Measurements from ENCODE around the gene ASCL2. TPM values are rescaled to one million over a fixed set of nuclear protein-coding genes. Genes with fewer than 3 reads are reported as not detected.

The ASCL2 gene
- total and polyA plus RNA-seq, 3 experiments from 2014 or later = 0.22 to 8.9 (median 0.55) TPM

DNA sequence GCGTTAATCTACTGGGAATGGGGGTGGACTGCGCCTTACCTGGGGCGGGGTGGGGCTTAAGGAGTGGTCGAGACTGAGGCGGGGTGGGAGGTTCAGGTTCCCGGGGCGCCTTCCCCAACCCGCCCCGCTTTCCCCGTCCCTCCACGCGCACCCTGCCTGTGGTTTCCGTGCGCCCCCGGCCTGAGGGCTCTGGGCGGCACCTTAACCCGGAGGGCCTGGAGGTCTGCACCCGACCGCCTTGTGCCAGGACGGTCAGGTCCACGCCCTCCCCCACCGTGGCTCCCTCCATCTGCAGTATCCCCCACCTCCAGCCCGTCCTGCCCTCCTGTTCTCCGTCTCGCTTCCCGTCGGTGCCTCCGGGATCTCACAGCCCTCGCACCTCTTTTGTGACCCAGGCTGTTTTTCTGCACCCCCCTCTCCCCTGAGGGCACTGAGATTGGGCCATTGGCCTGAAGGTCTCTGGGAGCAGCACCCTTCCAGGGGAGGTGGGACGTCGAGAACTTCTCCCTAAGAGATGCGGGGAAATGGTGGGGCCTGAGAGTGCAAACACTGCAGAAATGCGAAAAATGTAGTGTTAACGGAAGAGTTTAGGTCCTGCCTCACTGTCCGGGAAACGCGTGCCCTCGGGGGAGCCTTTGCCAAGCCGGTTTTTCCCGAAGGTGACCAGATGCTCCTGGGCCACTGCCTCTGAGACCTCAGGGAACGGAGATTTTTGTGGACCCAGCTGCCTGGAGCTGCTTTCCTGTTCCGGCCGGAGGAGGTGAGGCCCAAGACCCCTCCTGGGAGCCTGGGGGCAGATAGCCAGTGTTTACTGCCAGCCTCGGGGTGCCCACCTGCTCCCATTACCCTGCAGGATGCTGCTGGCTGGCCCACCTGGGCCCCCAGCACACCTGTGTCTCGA lies 1.2 kb upstream of the ASCL2 start:
- peak overlapping the region in 6 of 7 donors; percentile 29 to 60 (median 44) for H3K4me3 Mint-ChIP-seq
- Histone ChIP-seq H3K4me3 (ENCODE audit: low read length) (no peak overlapping the region), H3K36me3 (ENCODE audit: insufficient read depth, low read length) (no peaks in the 10 kb centered on the region), H3K27ac (ENCODE audit: low read depth, low read length) (no peak overlapping the region), H3K27me3 (ENCODE audit: insufficient read depth, low read length, poor library complexity, severe bottlenecking) (peaks cover 4% of the 10 kb centered on the region), H3K9me3 (ENCODE audit: low read length) (no peaks in the 10 kb centered on the region), H3K4me1 (ENCODE audit: insufficient read depth, low read length) (peaks cover 13% of the 10 kb centered on the region)
- ChIA-PET CTCF (interaction anchor here (1.8 kb wide), 1 partner anchor 33 kb away, joined by 6 read pairs; no protein-coding TSS in a partner anchor), POLR2A (no interaction called here)
- H3K4me1 Mint-ChIP-seq = peaks cover 10 to 26% (median 15%) of the 10 kb centered on the region in 3 donors
- peak overlapping the region in 1 of 8 donors; percentile 42 for H3K27ac Mint-ChIP-seq
- no peaks in the 10 kb centered on the region for H3K36me3 Mint-ChIP-seq
- H3K27me3 Mint-ChIP-seq = peaks cover 5 to 33% of the 10 kb centered on the region in 2 donors
- no peaks in the 10 kb centered on the region for H3K9me3 Mint-ChIP-seq
- DNase-seq = no peak

DNA sequence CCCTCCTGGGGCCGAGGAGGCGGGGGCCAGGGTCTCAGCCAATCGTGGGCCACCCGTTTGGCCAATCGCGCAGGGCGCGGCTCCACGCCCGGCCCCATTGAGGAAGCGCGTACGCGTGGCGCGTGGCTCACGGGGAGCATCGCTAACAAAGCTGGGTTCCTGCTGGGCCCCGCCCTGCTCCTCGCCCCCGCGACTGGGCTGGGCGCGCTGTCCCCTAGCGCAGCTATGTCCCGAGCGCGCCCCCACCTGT lies 614 bp upstream of the ASCL2 start:
- peaks cover 4% of the 10 kb centered on the region for H3K27me3 ChIP-seq (ENCODE audit: insufficient read depth, low read length, poor library complexity, severe bottlenecking)
- H3K27ac ChIP-seq (ENCODE audit: low read depth, low read length) = no peak overlapping the region
- H3K9me3 ChIP-seq (ENCODE audit: low read length) = no peaks in the 10 kb centered on the region
- no peak overlapping the region for H3K4me3 ChIP-seq (ENCODE audit: low read length)
- ChIA-PET POLR2A (no interaction called here), CTCF (interaction anchor here (1.8 kb wide), 1 partner anchor 34 kb away, joined by 6 read pairs; no protein-coding TSS in a partner anchor)
- DNase-seq = peak in 3 of 5 donors; percentile 49 to 68 (median 55)
- H3K27ac Mint-ChIP-seq = no peak overlapping the region
- no peaks in the 10 kb centered on the region for H3K36me3 Mint-ChIP-seq
- H3K36me3 ChIP-seq (ENCODE audit: insufficient read depth, low read length) = no peaks in the 10 kb centered on the region
- peaks cover 16 to 32% (median 21%) of the 10 kb centered on the region in 3 donors for H3K4me1 Mint-ChIP-seq
- H3K4me1 ChIP-seq (ENCODE audit: insufficient read depth, low read length) = peaks cover 18% of the 10 kb centered on the region
- no peak overlapping the region for H3K4me3 Mint-ChIP-seq
- no peaks in the 10 kb centered on the region for H3K9me3 Mint-ChIP-seq
- peaks cover 5 to 33% of the 10 kb centered on the region in 2 donors for H3K27me3 Mint-ChIP-seq

DNA sequence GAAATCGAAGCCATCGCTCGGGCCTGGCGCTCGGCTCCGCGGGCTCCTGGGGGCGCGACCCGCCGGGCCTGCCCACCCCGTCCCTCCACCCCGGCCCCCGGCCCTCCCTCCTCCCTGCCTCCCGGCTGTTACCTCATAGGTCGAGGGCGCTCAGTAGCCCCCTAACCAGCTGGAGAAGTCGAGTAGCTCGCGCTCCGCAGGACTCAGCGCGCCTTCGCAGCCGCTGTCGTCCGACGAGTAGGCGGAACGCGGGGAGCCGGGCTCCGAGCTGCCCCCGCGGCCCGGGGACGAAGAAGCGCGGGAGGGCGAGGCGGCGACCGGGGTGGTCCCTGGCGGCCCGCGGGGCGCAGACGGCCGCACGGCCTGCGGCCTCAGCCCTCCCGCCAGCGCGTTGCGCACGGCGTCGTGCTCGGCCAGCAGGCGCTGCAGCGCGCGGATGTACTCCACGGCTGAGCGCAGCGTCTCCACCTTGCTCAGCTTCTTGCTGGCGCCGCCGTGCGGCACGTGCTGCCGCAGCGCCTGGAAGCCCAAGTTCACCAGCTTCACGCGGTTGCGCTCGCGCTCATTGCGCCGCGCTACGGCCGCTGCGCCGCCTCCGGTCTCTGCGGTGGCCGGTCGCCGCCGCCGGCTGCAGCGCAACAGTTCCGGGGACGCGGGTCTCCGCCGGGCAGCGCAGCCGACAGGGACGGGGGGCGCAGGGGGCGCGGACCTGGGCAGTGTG lies 627 bp downstream of the ASCL2 start:
- Mint-ChIP-seq H3K27ac (no peak overlapping the region), H3K9me3 (no peaks in the 10 kb centered on the region), H3K27me3 (peaks cover 5 to 33% of the 10 kb centered on the region in 2 donors), H3K4me1 (peaks cover 25 to 40% (median 30%) of the 10 kb centered on the region in 3 donors), H3K36me3 (no peaks in the 10 kb centered on the region), H3K4me3 (peak overlapping the region in 6 of 7 donors; percentile 67 to 85 (median 70))
- ChIA-PET CTCF (interaction anchor here (1.0 to 1.3 kb wide), 3 partner anchors 32 to 70 kb away, joined by 3 to 5 read pairs (median 4); partner anchors contain the start of genes C11orf21 and TSPAN32), POLR2A (no interaction called here)
- no peaks in the 10 kb centered on the region for H3K36me3 ChIP-seq (ENCODE audit: insufficient read depth, low read length)
- H3K4me3 ChIP-seq (ENCODE audit: low read length) = no peak overlapping the region
- peak; percentile 22 to 60 (median 39) for DNase-seq
- H3K27me3 ChIP-seq (ENCODE audit: insufficient read depth, low read length, poor library complexity, severe bottlenecking) = peaks cover 4% of the 10 kb centered on the region
- H3K4me1 ChIP-seq (ENCODE audit: insufficient read depth, low read length) = peaks cover 29% of the 10 kb centered on the region
- H3K9me3 ChIP-seq (ENCODE audit: low read length) = no peaks in the 10 kb centered on the region
- no peak overlapping the region for H3K27ac ChIP-seq (ENCODE audit: low read depth, low read length)

DNA sequence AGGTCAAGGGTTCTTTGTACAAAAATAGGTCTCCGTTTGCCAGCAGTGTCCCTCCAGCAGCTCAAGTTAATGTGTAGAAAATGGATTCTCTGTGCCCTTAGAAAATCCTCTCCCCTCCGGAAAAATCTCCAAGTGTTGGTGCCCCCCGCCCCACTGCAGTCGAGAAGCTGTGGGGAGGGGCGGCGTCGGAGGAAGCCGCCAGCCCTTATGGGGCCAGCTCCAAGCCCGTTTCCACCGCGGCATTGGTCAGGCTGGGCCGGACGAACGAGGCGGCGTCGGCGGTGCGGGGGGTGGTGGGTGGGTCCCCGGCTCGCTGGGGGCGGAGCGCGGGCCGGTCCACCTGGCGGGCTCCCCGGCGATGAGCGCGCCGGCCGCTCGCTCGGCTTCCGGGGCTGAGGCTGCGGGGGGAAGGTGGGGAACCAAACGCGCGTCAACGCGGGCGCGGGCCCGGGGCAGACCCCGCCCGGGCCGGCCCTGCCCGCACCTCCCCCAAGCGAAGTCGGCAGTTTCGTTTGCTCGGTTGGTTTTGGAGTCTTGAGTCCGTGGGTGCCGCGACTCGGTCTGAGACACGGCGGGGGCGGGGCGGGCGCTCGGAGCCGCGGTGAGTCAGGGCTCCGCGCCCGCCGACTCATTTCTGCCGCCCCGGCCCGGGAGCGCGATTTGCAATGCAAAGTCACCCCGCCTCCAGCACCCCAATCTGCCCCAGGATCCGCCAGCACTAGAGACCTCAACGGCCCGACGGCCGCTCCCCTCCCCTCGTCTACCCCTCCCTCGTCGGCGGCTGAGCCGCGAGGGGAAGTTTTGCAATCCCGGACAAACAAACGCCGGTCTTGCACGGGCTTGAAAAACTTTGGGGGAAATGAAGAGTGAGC lies 1.4 kb downstream of the ASCL2 start:
- CTCF ChIA-PET = interaction anchor here (1.3 kb wide), 2 partner anchors 37 to 69 kb away, joined by 3 to 5 read pairs; no protein-coding TSS in a partner anchor
- H3K4me1 ChIP-seq (ENCODE audit: insufficient read depth, low read length) = peaks cover 29% of the 10 kb centered on the region

DNA sequence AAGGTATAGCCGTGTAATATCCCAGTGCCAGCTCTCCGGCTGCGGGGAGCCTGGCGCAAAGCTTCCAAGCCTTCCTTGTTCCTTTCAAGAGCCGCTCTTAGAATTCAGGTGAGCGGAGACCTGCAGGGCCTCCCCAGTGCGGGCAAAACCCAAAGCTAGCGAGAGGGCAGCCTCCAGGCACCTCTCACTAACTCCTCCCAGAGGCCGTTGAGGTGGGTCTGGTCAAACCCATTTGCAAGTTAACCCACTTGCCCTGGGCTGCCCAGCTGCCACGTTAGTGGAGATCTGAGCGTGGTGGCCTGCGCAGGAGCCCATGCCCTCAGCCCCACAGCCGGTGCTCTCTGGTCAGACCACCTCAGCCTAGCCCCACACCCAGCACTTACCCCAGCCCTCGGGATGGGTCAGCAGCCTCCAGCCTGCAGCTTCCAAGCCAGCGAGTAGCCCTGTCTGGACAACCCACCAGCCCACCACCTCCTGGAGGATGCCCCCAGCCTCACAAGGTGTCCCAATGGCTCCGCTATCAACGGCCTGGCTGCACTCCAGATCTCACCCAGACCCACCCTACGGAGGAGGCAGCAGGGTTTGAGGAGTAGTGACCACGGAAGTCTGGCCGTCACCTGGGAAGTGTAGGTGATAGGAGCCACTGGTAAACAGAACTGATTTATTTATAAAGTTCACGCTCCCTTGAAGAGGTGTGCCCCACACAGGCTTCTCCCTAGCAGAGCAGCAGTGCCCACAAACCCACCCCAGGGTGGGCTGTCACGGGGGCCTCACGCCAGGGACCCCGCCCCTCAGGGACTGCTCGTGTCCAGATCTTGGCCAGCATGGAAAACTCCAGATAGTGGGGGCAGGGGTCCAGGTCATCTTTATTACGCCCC lies 2.3 kb downstream of the ASCL2 start:
- Histone ChIP-seq H3K27ac (ENCODE audit: low read depth, low read length) (no peak overlapping the region), H3K4me1 (ENCODE audit: insufficient read depth, low read length) (peaks cover 29% of the 10 kb centered on the region), H3K27me3 (ENCODE audit: insufficient read depth, low read length, poor library complexity, severe bottlenecking) (peaks cover 4% of the 10 kb centered on the region), H3K9me3 (ENCODE audit: low read length) (no peaks in the 10 kb centered on the region), H3K4me3 (ENCODE audit: low read length) (no peak overlapping the region), H3K36me3 (ENCODE audit: insufficient read depth, low read length) (no peaks in the 10 kb centered on the region)
- no peak for DNase-seq
- Mint-ChIP-seq H3K36me3 (no peaks in the 10 kb centered on the region), H3K4me3 (peak overlapping the region; percentile 33 to 74 (median 65)), H3K27ac (peak overlapping the region in 2 of 8 donors; percentile 25 to 26), H3K4me1 (peaks cover 25 to 40% (median 30%) of the 10 kb centered on the region in 3 donors), H3K27me3 (peaks cover 0 to 26% of the 10 kb centered on the region in 2 donors), H3K9me3 (no peaks in the 10 kb centered on the region)
- CTCF ChIA-PET = interaction anchor here (1.2 to 1.8 kb wide), 3 partner anchors 35 to 38 kb away, joined by 3 to 8 read pairs (median 3); no protein-coding TSS in a partner anchor
- POLR2A ChIA-PET = interaction anchor here (0.6 kb wide), 1 partner anchor 672 kb away, joined by 3 read pairs; no protein-coding TSS in a partner anchor

More for the DNA sequence above, 1.4 kb downstream of the ASCL2 start:
- Mint-ChIP-seq H3K27me3 (peaks cover 5 to 29% of the 10 kb centered on the region in 2 donors), H3K36me3 (no peaks in the 10 kb centered on the region), H3K27ac (peak overlapping the region in 3 of 8 donors; percentile 17 to 83 (median 25)), H3K4me1 (peaks cover 25 to 40% (median 30%) of the 10 kb centered on the region in 3 donors), H3K4me3 (peak overlapping the region; percentile 66 to 85 (median 72)), H3K9me3 (no peaks in the 10 kb centered on the region)
- H3K27me3 ChIP-seq (ENCODE audit: insufficient read depth, low read length, poor library complexity, severe bottlenecking) = peaks cover 4% of the 10 kb centered on the region
- H3K27ac ChIP-seq (ENCODE audit: low read depth, low read length) = no peak overlapping the region
- no peaks in the 10 kb centered on the region for H3K36me3 ChIP-seq (ENCODE audit: insufficient read depth, low read length)
- H3K4me3 ChIP-seq (ENCODE audit: low read length) = peak overlapping the region; percentile 41
- POLR2A ChIA-PET = interaction anchor here (0.6 kb wide), 1 partner anchor 671 kb away, joined by 3 read pairs; no protein-coding TSS in a partner anchor
- DNase-seq = peak; percentile 13 to 56 (median 38)
- no peaks in the 10 kb centered on the region for H3K9me3 ChIP-seq (ENCODE audit: low read length)

- H3K4me1 ChIP-seq (ENCODE audit: insufficient read depth, low read length) = peaks cover 29% of the 10 kb centered on the region
- peak overlapping the region in 3 of 7 donors; percentile 24 to 65 (median 59) for H3K4me3 Mint-ChIP-seq
Observed at GRCh38 chr11:2267306-2267850, 3.0 kb downstream of the ASCL2 start.

More at GRCh38 chr11:2267306-2267850, 3.0 kb downstream of the ASCL2 start:
- Mint-ChIP-seq H3K27me3 (peaks cover 0 to 19% of the 10 kb centered on the region in 2 donors), H3K36me3 (no peaks in the 10 kb centered on the region), H3K9me3 (no peaks in the 10 kb centered on the region), H3K27ac (no peak overlapping the region), H3K4me1 (peaks cover 25 to 39% (median 30%) of the 10 kb centered on the region in 3 donors)
- H3K27me3 ChIP-seq (ENCODE audit: insufficient read depth, low read length, poor library complexity, severe bottlenecking) = peaks cover 4% of the 10 kb centered on the region
- H3K9me3 ChIP-seq (ENCODE audit: low read length) = no peaks in the 10 kb centered on the region
- no peak overlapping the region for H3K27ac ChIP-seq (ENCODE audit: low read depth, low read length)
- CTCF ChIA-PET = interaction anchor here (1.2 to 1.8 kb wide), 3 partner anchors 36 to 39 kb away, joined by 3 to 8 read pairs (median 3); no protein-coding TSS in a partner anchor
- no peak for DNase-seq
- POLR2A ChIA-PET = no interaction called here
- H3K36me3 ChIP-seq (ENCODE audit: insufficient read depth, low read length) = no peaks in the 10 kb centered on the region
- H3K4me3 ChIP-seq (ENCODE audit: low read length) = no peak overlapping the region

Measured in CD8-positive, alpha-beta memory T cell (primary cell).